ENCODE measurements around the gene GALNT15.
A peak's percentile ranks its signal among the peaks of the same experiment; 100 is the strongest.

The GALNT15 gene

GRCh38 chr3:16205156-16205870 lies 30.8 kb downstream of the GALNT15 start:
- DNase-seq (ENCODE audit: insufficient read length, low spot score): peak; percentile 38
- no peak for FAIRE-seq
- no peak for TF ChIP-seq POLR2A (IDR thresholded peaks at IDR 0.05; ENCODE audit: low read depth, low read length)

GRCh38 chr3:16207031-16207430 lies 32.6 kb downstream of the GALNT15 start:
- DNase-seq (ENCODE audit: insufficient read length, low spot score) (no peak), FAIRE-seq (no peak)
- no peak for TF ChIP-seq POLR2A (IDR thresholded peaks at IDR 0.05; ENCODE audit: low read depth, low read length)

- TF ChIP-seq POLR2A (IDR thresholded peaks at IDR 0.05; ENCODE audit: low read depth, low read length): no peak
- DNase-seq (ENCODE audit: insufficient read length, low spot score) (no peak), FAIRE-seq (no peak)
Measured at GRCh38 chr3:16211176-16211904, 36.9 kb downstream of the GALNT15 start.

- no peak for TF ChIP-seq POLR2A (IDR thresholded peaks at IDR 0.05; ENCODE audit: low read depth, low read length)
- no peak for DNase-seq (ENCODE audit: insufficient read length, low spot score)
- FAIRE-seq: no peak
Measured at GRCh38 chr3:16214366-16214765, 39.9 kb downstream of the GALNT15 start.

- FAIRE-seq: no peak
- TF ChIP-seq POLR2A (IDR thresholded peaks at IDR 0.05; ENCODE audit: low read depth, low read length): no peak
- no peak for DNase-seq (ENCODE audit: insufficient read length, low spot score)
Measured at GRCh38 chr3:16216373-16216935, 42.0 kb downstream of the GALNT15 start.

GRCh38 chr3:16219777-16220176 lies 45.3 kb downstream of the GALNT15 start:
- TF ChIP-seq POLR2A (IDR thresholded peaks at IDR 0.05; ENCODE audit: low read depth, low read length): no peak

GRCh38 chr3:16221990-16222389 lies 47.5 kb downstream of the GALNT15 start:
- no peak for TF ChIP-seq POLR2A (IDR thresholded peaks at IDR 0.05; ENCODE audit: low read depth, low read length)
- FAIRE-seq: no peak

More at GRCh38 chr3:16219777-16220176, 45.3 kb downstream of the GALNT15 start:
- FAIRE-seq: no peak
- DNase-seq (ENCODE audit: insufficient read length, low spot score): no peak

GRCh38 chr3:16222547-16222946 lies 48.1 kb downstream of the GALNT15 start:
- no peak for TF ChIP-seq POLR2A (IDR thresholded peaks at IDR 0.05; ENCODE audit: low read depth, low read length)
- FAIRE-seq: no peak
- no peak for DNase-seq (ENCODE audit: insufficient read length, low spot score)

More at GRCh38 chr3:16221990-16222389, 47.5 kb downstream of the GALNT15 start:
- no peak for DNase-seq (ENCODE audit: insufficient read length, low spot score)

- FAIRE-seq: no peak
- TF ChIP-seq POLR2A (IDR thresholded peaks at IDR 0.05; ENCODE audit: low read depth, low read length): no peak
- no peak for DNase-seq (ENCODE audit: insufficient read length, low spot score)
Measured at GRCh38 chr3:16224325-16224724, 49.8 kb downstream of the GALNT15 start.

- TF ChIP-seq POLR2A (IDR thresholded peaks at IDR 0.05; ENCODE audit: low read depth, low read length): no peak
- no peak for FAIRE-seq
- DNase-seq (ENCODE audit: insufficient read length, low spot score): no peak
Measured at GRCh38 chr3:16227566-16227965, 53.1 kb downstream of the GALNT15 start.

GRCh38 chr3:16229681-16230080 lies 55.2 kb downstream of the GALNT15 start:
- TF ChIP-seq POLR2A (IDR thresholded peaks at IDR 0.05; ENCODE audit: low read depth, low read length): no peak
- no peak for FAIRE-seq
- DNase-seq (ENCODE audit: insufficient read length, low spot score): no peak

GRCh38 chr3:16231983-16232382 lies 57.5 kb downstream of the GALNT15 start:
- DNase-seq (ENCODE audit: insufficient read length, low spot score) (no peak), FAIRE-seq (no peak)
- TF ChIP-seq POLR2A (IDR thresholded peaks at IDR 0.05; ENCODE audit: low read depth, low read length): no peak

- FAIRE-seq (no peak), DNase-seq (ENCODE audit: insufficient read length, low spot score) (no peak)
- no peak for TF ChIP-seq POLR2A (IDR thresholded peaks at IDR 0.05; ENCODE audit: low read depth, low read length)
Measured at GRCh38 chr3:16233806-16234205, 59.3 kb downstream of the GALNT15 start.

GRCh38 chr3:16234281-16234680 lies 59.8 kb downstream of the GALNT15 start:
- FAIRE-seq: no peak
- TF ChIP-seq POLR2A (IDR thresholded peaks at IDR 0.05; ENCODE audit: low read depth, low read length): no peak
- no peak for DNase-seq (ENCODE audit: insufficient read length, low spot score)

Measured in H54 (cell line).